GM18861 (cell line): ENCODE data around the gene VPS37C.
"Not testable (repeated sequence)": the region's sequence is repeated elsewhere in the genome, so short reads cannot be mapped to it uniquely, and the experiment has no call there.

Experiments used
- ATAC-seq: cut with Tn5 transposase; IDR thresholded peaks from one replicate; pipeline ENCODE4 v1.9.1; 2021; ENCODE audit not compliant: unreplicated experiment

VPS37C gene

GRCh38 chr11:61176446-61176845 is 15.2 kb upstream of the VPS37C start:
- ATAC-seq = no peak

- ATAC-seq = no peak
Measured at GRCh38 chr11:61174949-61175348, 13.7 kb upstream of the VPS37C start.

- no peak for ATAC-seq
Measured at GRCh38 chr11:61174273-61174672, 13.0 kb upstream of the VPS37C start.

- ATAC-seq = no peak
Measured at GRCh38 chr11:61173456-61173855, 12.2 kb upstream of the VPS37C start.

- no peak for ATAC-seq
Measured at GRCh38 chr11:61172888-61173287, 11.7 kb upstream of the VPS37C start.

GRCh38 chr11:61172356-61172755 is 11.1 kb upstream of the VPS37C start:
- ATAC-seq = no peak

GRCh38 chr11:61171907-61172306 is 10.7 kb upstream of the VPS37C start:
- ATAC-seq = no peak

- no peak for ATAC-seq
Measured at GRCh38 chr11:61170566-61170965, 9.3 kb upstream of the VPS37C start.

GRCh38 chr11:61168800-61169199 is 7.6 kb upstream of the VPS37C start:
- ATAC-seq = no peak

- ATAC-seq = no peak
Measured at GRCh38 chr11:61168042-61168688, 6.9 kb upstream of the VPS37C start.

GRCh38 chr11:61166331-61166730 is 5.1 kb upstream of the VPS37C start:
- not testable (repeated sequence) for ATAC-seq

- ATAC-seq = not testable (repeated sequence)
Measured at GRCh38 chr11:61165785-61166184, 4.6 kb upstream of the VPS37C start.

GRCh38 chr11:61164606-61165424 is 3.6 kb upstream of the VPS37C start:
- no peak for ATAC-seq

GRCh38 chr11:61163714-61164605 is 2.7 kb upstream of the VPS37C start:
- ATAC-seq = no peak

GRCh38 chr11:61163021-61163420 is 1.8 kb upstream of the VPS37C start:
- no peak for ATAC-seq

- ATAC-seq = no peak
Measured at GRCh38 chr11:61162092-61162941, 1.1 kb upstream of the VPS37C start.

- no peak for ATAC-seq
Measured at GRCh38 chr11:61160487-61161189, 588 bp downstream of the VPS37C start.

GRCh38 chr11:61158691-61159381 is 2.4 kb downstream of the VPS37C start:
- ATAC-seq = no peak

GRCh38 chr11:61157743-61158142 is 3.5 kb downstream of the VPS37C start:
- ATAC-seq = no peak
